BJ (cell line): ENCODE measurements around the gene SCN3B. TPM values are rescaled to one million over a fixed set of nuclear protein-coding genes. Genes with fewer than 3 reads are reported as not detected.
A peak's percentile ranks its signal among the peaks of the same experiment; 100 is the strongest.

Source experiments
- CTCF ChIA-PET: fragments of 350-600 bp; formaldehyde crosslinking; extraction: SDS; loops from one replicate; lab custom pipeline; 2021; ENCODE audit warnings: antibody characterized with exemption, inconsistent platforms; lab: Yijun Ruan, JAX
- POLR2A ChIA-PET: fragments of 300-600 bp; sonication (Branson Sonifier 250); formaldehyde crosslinking; extraction: SDS; loops from one replicate; lab custom pipeline; 2021; ENCODE audit warnings: antibody characterized with exemption; lab: Charles Lee
- DNase-seq: peaks from one replicate; pipeline ENCODE4 v3.0.0-alpha.2; 2011; ENCODE audit warnings: low read depth
- H3K27me3 ChIP-seq: 2 replicates; pipeline ENCODE4 v1.6.0; 2011; ENCODE audit warnings: low read length; ENCODE audit not compliant: control insufficient read depth, insufficient read depth
- H3K36me3 ChIP-seq: 2 replicates; pipeline ENCODE4 v1.5.1; 2011; ENCODE audit warnings: low read length; ENCODE audit not compliant: control insufficient read depth, insufficient read depth
- H3K4me3 ChIP-seq: 2 replicates; pipeline ENCODE4 v1.5.1; 2011; ENCODE audit warnings: low read depth, mild to moderate bottlenecking, control low read depth, low read length
- polyA plus RNA-seq: library from polyadenylated mRNA; depleted of rRNA; stranded (reverse); fragments of >200 nt; gene quantifications from 2 replicates; pipeline ENCODE4 v1.2.3, GENCODE V29; 2011
- TF ChIP-seq, protein P1 (sequence below): IDR thresholded peaks from 2 replicates; pipeline ENCODE4 v1.5.1; 2011; ENCODE audit warnings: low read depth, mild to moderate bottlenecking, control low read depth, inconsistent platforms, low read length, moderate library complexity; ENCODE audit not compliant: insufficient read depth

The SCN3B gene
- polyA plus RNA-seq, 1 experiment: 0.18 TPM

DNA sequence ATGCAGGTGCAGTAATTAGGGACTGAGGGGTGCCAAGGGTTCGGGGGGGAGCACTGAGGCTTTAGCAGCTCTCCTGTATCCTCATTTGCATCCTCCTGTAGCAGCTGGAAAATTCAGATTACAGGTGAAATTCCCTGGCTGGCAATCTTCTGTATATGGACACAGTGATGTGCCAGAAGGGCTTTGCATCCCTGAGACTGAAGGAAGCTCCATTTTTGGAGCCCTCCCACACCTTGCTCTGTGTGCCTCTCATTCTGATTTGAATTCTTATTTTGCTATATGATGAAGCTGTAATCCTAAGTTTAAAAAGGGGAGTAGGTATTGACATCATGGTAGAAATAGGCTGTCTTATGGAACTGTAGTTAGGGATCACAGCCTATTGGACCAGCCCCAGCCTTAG is 46.6 kb downstream of the SCN3B start:
- CTCF ChIA-PET: interaction anchor here (1.3 kb wide), 1 partner anchor 100 kb away, joined by 4 read pairs; no protein-coding TSS in a partner anchor
- TF ChIP-seq, protein P1, sequence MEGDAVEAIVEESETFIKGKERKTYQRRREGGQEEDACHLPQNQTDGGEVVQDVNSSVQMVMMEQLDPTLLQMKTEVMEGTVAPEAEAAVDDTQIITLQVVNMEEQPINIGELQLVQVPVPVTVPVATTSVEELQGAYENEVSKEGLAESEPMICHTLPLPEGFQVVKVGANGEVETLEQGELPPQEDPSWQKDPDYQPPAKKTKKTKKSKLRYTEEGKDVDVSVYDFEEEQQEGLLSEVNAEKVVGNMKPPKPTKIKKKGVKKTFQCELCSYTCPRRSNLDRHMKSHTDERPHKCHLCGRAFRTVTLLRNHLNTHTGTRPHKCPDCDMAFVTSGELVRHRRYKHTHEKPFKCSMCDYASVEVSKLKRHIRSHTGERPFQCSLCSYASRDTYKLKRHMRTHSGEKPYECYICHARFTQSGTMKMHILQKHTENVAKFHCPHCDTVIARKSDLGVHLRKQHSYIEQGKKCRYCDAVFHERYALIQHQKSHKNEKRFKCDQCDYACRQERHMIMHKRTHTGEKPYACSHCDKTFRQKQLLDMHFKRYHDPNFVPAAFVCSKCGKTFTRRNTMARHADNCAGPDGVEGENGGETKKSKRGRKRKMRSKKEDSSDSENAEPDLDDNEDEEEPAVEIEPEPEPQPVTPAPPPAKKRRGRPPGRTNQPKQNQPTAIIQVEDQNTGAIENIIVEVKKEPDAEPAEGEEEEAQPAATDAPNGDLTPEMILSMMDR: no peak
- H3K4me3 ChIP-seq: no peak overlapping the region
- DNase-seq: no peak
- H3K27me3 ChIP-seq: no peaks in the 10 kb centered on the region
- POLR2A ChIA-PET: no interaction called here
- peaks cover 29% of the 10 kb centered on the region for H3K36me3 ChIP-seq

DNA sequence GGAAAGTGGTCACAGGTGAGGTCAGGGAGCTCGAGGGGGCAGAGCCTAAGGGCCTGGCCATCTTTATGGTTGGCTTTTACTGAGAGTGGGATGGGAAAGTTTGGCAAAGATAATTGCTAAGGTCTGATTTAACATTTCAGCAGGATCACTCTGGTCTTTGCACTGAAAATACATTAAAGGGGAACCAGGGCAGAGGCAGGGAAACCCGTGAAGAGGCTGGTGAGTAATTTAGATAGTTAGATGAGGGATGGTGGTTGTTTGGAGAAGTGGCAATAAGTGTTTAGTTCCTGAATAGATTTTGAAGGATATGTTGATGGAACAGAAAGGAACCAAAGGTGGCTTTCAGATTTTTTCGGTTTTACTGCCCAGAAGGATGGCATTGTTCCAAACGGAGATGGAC is 50.8 kb downstream of the SCN3B start:
- DNase-seq: no peak

DNA sequence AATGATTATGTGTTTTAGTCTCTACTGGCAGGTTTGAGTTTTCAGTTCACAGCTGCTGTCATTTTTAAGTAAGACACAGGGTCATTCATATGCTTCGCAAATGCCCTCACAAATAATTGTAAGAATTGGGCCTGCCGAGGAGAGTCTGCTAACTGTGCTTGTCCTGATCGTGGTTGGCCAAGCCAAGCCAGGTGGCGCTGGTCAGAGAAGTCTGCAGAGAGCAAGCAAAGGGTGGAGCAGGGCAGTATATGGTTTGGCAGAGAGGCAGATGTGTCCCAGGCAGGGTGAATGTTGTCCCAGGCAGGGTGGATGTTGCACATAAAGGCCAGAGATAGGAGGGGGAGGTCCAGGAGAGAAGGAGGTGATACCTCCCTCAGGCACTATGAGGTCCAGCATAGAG is 52.7 kb downstream of the SCN3B start:
- H3K36me3 ChIP-seq: peaks cover 14% of the 10 kb centered on the region
- DNase-seq: no peak
- CTCF ChIA-PET: interaction anchor here (0.7 to 2.0 kb wide), 6 partner anchors 12 to 349 kb away, joined by 3 to 6 read pairs (median 4); no protein-coding TSS in a partner anchor
- no peaks in the 10 kb centered on the region for H3K27me3 ChIP-seq
- H3K4me3 ChIP-seq: no peak overlapping the region
- POLR2A ChIA-PET: no interaction called here
- TF ChIP-seq, protein P1: no peak

More for the DNA sequence above, 50.8 kb downstream of the SCN3B start:
- POLR2A ChIA-PET: no interaction called here
- Histone ChIP-seq H3K4me3 (no peak overlapping the region), H3K36me3 (peaks cover 14% of the 10 kb centered on the region), H3K27me3 (no peaks in the 10 kb centered on the region)
- CTCF ChIA-PET: interaction anchor here (1.0 kb wide), 1 partner anchor 103 kb away, joined by 3 read pairs; no protein-coding TSS in a partner anchor
- TF ChIP-seq, protein P1: no peak

DNA sequence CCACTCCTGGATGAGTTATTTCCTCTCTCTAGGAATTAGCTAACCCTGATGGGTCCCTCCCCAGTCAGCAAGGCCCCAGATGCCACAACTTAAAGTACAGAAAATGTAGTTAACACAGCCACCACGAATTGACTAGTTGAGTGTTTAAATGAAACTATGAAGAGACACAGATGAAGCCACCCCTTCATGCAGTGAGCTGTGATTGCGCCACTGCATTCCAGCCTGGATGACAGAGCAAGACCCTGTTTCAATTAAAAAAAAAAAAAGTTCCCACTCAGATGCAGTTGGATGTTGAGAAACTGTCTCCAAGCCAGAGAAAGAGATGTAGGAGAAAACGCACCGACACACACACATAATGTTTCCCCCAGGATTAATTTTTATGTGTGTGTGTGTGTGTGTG is 53.3 kb downstream of the SCN3B start:
- CTCF ChIA-PET: interaction anchor here (0.7 to 2.0 kb wide), 5 partner anchors 11 to 349 kb away, joined by 3 to 6 read pairs (median 4); no protein-coding TSS in a partner anchor

DNA sequence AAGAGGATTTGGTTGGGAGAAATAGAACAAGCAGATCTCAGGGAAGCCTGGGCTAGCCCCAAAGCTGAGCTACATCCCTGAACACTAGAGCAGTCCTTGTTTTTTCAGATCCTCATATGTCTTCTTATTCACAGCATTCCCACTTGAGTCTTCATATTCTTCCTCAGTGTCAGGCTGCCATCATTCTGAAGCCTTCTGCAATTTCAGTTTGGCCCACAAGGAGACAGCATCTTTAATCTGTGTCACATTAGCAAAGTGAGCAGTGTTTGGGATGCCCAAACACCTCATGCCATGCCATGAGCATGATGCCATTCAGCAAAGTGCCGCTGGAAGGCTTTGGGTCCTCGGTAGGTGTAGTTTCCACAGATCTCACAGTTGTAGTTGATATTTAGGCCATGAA is 56.6 kb downstream of the SCN3B start:
- POLR2A ChIA-PET: no interaction called here
- no peaks in the 10 kb centered on the region for H3K27me3 ChIP-seq
- TF ChIP-seq, protein P1: no peak

More for the DNA sequence above, 53.3 kb downstream of the SCN3B start:
- H3K27me3 ChIP-seq: no peaks in the 10 kb centered on the region
- peaks cover 11% of the 10 kb centered on the region for H3K36me3 ChIP-seq
- POLR2A ChIA-PET: no interaction called here
- TF ChIP-seq, protein P1: no peak
- H3K4me3 ChIP-seq: no peak overlapping the region
- peak; percentile 58 for DNase-seq

More for the DNA sequence above, 56.6 kb downstream of the SCN3B start:
- Histone ChIP-seq H3K36me3 (peaks cover 4% of the 10 kb centered on the region), H3K4me3 (no peak overlapping the region)
- CTCF ChIA-PET: interaction anchor here (1.8 to 3.5 kb wide), 2 partner anchors 17 to 21 kb away, joined by 4 to 15 read pairs; no protein-coding TSS in a partner anchor
- DNase-seq: no peak
